Neural cell (in vitro differentiated cells): ENCODE results near the gene PLSCR2. TPM values are rescaled to one million over a fixed set of nuclear protein-coding genes. Genes with fewer than 3 reads are reported as not detected.

Experiments
- H2AFZ ChIP-seq: fragments of 200-600, 300-800 bp; sonication (generic), shearing (Covaris generic); 2 replicates; pipeline ENCODE4 v1.6.0; 2014; ENCODE audit warnings: low read depth, mild to moderate bottlenecking, antibody characterized with exemption, low read length, moderate library complexity
- H3F3A ChIP-seq: fragments of 200-600 bp; shearing (Covaris generic); 2 replicates; pipeline ENCODE4 v1.6.1; 2016; ENCODE audit warnings: mild to moderate bottlenecking, moderate library complexity, mixed read lengths, antibody characterized with exemption, low read length; ENCODE audit not compliant: insufficient read depth, poor library complexity, severe bottlenecking
- H3K27ac ChIP-seq: fragments of 200-600, 300-800 bp; sonication (generic), shearing (Covaris generic); 2 replicates; pipeline ENCODE4 v1.5.1; 2014; ENCODE audit warnings: mild to moderate bottlenecking, low read length, moderate library complexity
- H3K27me3 ChIP-seq: fragments of 300-800, 200-600 bp; sonication (generic), shearing (Covaris generic); 2 replicates; pipeline ENCODE4 v1.6.0; 2014; ENCODE audit warnings: mild to moderate bottlenecking, low read depth, low read length, moderate library complexity; ENCODE audit not compliant: insufficient read depth
- H3K36me3 ChIP-seq: fragments of 300-800, 200-600 bp; sonication (generic), shearing (Covaris generic); 2 replicates; pipeline ENCODE4 v1.5.1; 2014; ENCODE audit warnings: mild to moderate bottlenecking, antibody characterized with exemption, low read length, moderate library complexity; ENCODE audit not compliant: insufficient read depth
- H3K4me2 ChIP-seq: fragments of 300-800, 200-600 bp; sonication (generic), shearing (Covaris generic); 2 replicates; pipeline ENCODE4 v1.6.0; 2014; ENCODE audit warnings: mild to moderate bottlenecking, low read length
- H3K4me3 ChIP-seq: fragments of 300-800, 200-600 bp; sonication (generic), shearing (Covaris generic); 2 replicates; pipeline ENCODE4 v1.5.1; 2014; ENCODE audit warnings: mild to moderate bottlenecking, low read length, moderate library complexity
- H3K79me2 ChIP-seq: fragments of 200-600 bp; shearing (Covaris generic); replicated peaks from 2 replicates; pipeline ENCODE4 v1.6.0; 2014; ENCODE audit warnings: mild to moderate bottlenecking, low read length, moderate library complexity; ENCODE audit not compliant: insufficient read depth
- H3K9ac ChIP-seq: fragments of 300-800, 200-600 bp; sonication (generic), shearing (Covaris generic); 2 replicates; pipeline ENCODE4 v1.6.1; 2016; ENCODE audit warnings: mild to moderate bottlenecking, low read length, mixed read lengths
- H3K9me2 ChIP-seq: fragments of 200-600 bp; shearing (Covaris generic); 2 replicates; pipeline ENCODE4 v1.6.1; 2016; ENCODE audit warnings: mild to moderate bottlenecking, low read length, mixed read lengths; ENCODE audit not compliant: insufficient read depth
- H3K9me3 ChIP-seq: fragments of 200-600, 300-800 bp; sonication (generic), shearing (Covaris generic); 2 replicates; pipeline ENCODE4 v1.6.1; 2016; ENCODE audit warnings: mild to moderate bottlenecking, mixed run types, low read length, moderate library complexity, mixed read lengths
- H4K20me1 ChIP-seq: fragments of 200-600 bp; shearing (Covaris generic); 2 replicates; pipeline ENCODE4 v1.6.1; 2016; ENCODE audit warnings: mild to moderate bottlenecking, mixed run types; ENCODE audit not compliant: insufficient read depth
- EP300 ChIP-seq: fragments of 450-650 bp; conservative IDR thresholded peaks from 2 replicates; pipeline ENCODE4 v1.6.1; 2014; ENCODE audit warnings: antibody characterized with exemption, mild to moderate bottlenecking, moderate library complexity; ENCODE audit not compliant: poor library complexity, severe bottlenecking
- EZH2 ChIP-seq: fragments of 200-600, 300-800 bp; shearing (Covaris generic), sonication (generic); IDR thresholded peaks from 2 replicates; pipeline ENCODE4 v1.6.1; 2014; ENCODE audit warnings: antibody characterized with exemption, low read length, borderline replicate concordance, mild to moderate bottlenecking; ENCODE audit not compliant: insufficient read depth, poor library complexity, severe bottlenecking
- MXI1 ChIP-seq: fragments of 450-650 bp; conservative IDR thresholded peaks from 2 replicates; pipeline ENCODE4 v1.6.1; 2014; ENCODE audit warnings: antibody characterized with exemption, mild to moderate bottlenecking; ENCODE audit not compliant: poor library complexity, severe bottlenecking
- POLR2AphosphoS5 ChIP-seq: IDR thresholded peaks from 2 replicates; pipeline ENCODE4 v1.6.1; 2012
- RAD21 ChIP-seq: fragments of 450-650 bp; conservative IDR thresholded peaks from 2 replicates; pipeline ENCODE4 v1.6.1; 2014; ENCODE audit warnings: antibody characterized with exemption, mild to moderate bottlenecking, moderate library complexity
- SMC3 ChIP-seq: fragments of 450-650 bp; conservative IDR thresholded peaks from 2 replicates; pipeline ENCODE4 v1.6.1; 2014; ENCODE audit warnings: antibody characterized with exemption, mild to moderate bottlenecking, moderate library complexity; ENCODE audit not compliant: poor library complexity
- TAF1 ChIP-seq: IDR thresholded peaks from 2 replicates; pipeline ENCODE4 v1.6.1; 2012; ENCODE audit warnings: low read depth
- polyA plus RNA-seq: library from polyadenylated mRNA; depleted of rRNA; stranded (reverse); fragments of >200 nt; gene quantifications from 2 replicates; pipeline ENCODE4 v1.2.3, GENCODE V29; 2014
- TF ChIP-seq, protein P1 (sequence below): fragments of 450-650 bp; IDR thresholded peaks from 2 replicates; pipeline ENCODE4 v1.5.1; 2014; ENCODE audit warnings: antibody characterized with exemption, mild to moderate bottlenecking, moderate library complexity; ENCODE audit not compliant: poor library complexity, severe bottlenecking
- TF ChIP-seq, protein P2 (sequence below): IDR thresholded peaks from 2 replicates; pipeline ENCODE4 v1.6.1; 2012; ENCODE audit warnings: borderline replicate concordance

The PLSCR2 gene
- polyA plus RNA-seq, 1 donor from 2014 or later: not detected

DNA sequence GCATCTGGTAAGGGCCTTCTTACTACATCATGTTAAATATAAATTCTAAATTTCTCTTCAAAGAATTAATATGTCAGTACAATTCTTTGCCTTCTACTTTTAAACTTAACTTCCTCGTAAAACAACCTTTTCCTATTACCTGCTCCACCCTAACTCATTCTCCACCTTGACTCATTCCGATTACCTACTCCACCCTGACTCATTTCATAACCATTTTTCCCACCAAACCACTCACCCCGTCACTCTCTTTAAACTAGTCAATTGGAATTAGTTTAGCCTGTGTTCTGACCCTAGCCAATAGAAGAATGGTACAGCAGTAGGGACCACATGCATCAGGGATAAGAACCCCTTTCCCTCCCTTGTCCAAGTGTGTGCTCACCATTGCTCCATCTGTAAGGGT lies 65.6 kb downstream of the PLSCR2 start:
- no peak overlapping the region for H2AFZ ChIP-seq
- H3K36me3 ChIP-seq: no peaks in the 10 kb centered on the region
- H3K27ac ChIP-seq: no peak overlapping the region
- no peaks in the 10 kb centered on the region for H3K79me2 ChIP-seq
- no peak overlapping the region for H3K4me2 ChIP-seq
- TF ChIP-seq EP300 (no peak), EZH2 (no peak), TAF1 (no peak), RAD21 (no peak), SMC3 (no peak), MXI1 (no peak), POLR2AphosphoS5 (no peak)
- TF ChIP-seq, protein P1, sequence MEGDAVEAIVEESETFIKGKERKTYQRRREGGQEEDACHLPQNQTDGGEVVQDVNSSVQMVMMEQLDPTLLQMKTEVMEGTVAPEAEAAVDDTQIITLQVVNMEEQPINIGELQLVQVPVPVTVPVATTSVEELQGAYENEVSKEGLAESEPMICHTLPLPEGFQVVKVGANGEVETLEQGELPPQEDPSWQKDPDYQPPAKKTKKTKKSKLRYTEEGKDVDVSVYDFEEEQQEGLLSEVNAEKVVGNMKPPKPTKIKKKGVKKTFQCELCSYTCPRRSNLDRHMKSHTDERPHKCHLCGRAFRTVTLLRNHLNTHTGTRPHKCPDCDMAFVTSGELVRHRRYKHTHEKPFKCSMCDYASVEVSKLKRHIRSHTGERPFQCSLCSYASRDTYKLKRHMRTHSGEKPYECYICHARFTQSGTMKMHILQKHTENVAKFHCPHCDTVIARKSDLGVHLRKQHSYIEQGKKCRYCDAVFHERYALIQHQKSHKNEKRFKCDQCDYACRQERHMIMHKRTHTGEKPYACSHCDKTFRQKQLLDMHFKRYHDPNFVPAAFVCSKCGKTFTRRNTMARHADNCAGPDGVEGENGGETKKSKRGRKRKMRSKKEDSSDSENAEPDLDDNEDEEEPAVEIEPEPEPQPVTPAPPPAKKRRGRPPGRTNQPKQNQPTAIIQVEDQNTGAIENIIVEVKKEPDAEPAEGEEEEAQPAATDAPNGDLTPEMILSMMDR: no peak
- TF ChIP-seq, protein P2, sequence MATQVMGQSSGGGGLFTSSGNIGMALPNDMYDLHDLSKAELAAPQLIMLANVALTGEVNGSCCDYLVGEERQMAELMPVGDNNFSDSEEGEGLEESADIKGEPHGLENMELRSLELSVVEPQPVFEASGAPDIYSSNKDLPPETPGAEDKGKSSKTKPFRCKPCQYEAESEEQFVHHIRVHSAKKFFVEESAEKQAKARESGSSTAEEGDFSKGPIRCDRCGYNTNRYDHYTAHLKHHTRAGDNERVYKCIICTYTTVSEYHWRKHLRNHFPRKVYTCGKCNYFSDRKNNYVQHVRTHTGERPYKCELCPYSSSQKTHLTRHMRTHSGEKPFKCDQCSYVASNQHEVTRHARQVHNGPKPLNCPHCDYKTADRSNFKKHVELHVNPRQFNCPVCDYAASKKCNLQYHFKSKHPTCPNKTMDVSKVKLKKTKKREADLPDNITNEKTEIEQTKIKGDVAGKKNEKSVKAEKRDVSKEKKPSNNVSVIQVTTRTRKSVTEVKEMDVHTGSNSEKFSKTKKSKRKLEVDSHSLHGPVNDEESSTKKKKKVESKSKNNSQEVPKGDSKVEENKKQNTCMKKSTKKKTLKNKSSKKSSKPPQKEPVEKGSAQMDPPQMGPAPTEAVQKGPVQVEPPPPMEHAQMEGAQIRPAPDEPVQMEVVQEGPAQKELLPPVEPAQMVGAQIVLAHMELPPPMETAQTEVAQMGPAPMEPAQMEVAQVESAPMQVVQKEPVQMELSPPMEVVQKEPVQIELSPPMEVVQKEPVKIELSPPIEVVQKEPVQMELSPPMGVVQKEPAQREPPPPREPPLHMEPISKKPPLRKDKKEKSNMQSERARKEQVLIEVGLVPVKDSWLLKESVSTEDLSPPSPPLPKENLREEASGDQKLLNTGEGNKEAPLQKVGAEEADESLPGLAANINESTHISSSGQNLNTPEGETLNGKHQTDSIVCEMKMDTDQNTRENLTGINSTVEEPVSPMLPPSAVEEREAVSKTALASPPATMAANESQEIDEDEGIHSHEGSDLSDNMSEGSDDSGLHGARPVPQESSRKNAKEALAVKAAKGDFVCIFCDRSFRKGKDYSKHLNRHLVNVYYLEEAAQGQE: no peak
- H3K9me2 ChIP-seq: no peaks in the 10 kb centered on the region
- no peaks in the 10 kb centered on the region for H4K20me1 ChIP-seq
- no peaks in the 10 kb centered on the region for H3K27me3 ChIP-seq
- no peaks in the 10 kb centered on the region for H3F3A ChIP-seq
- no peak overlapping the region for H3K9ac ChIP-seq
- H3K9me3 ChIP-seq: no peaks in the 10 kb centered on the region
- no peak overlapping the region for H3K4me3 ChIP-seq

DNA sequence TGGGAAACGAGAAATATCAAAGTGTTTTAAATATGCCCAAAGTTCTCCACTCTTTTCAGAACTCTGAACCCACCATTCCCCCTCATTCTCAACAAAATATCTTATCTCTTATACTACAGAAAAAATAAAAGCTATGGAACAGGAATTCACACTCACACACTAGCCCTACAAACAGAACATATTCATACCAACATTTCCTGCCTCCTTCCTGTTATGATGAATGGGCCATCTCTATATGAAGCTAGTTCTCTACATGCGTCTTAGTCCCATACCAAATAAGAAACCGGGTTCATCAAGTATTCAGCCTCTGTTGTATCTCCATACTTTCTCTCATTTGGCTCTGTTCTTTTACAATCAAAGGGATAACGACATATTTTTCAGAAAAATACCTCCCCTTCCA lies 72.6 kb downstream of the PLSCR2 start:
- TF ChIP-seq, protein P2: no peak
- TF ChIP-seq SMC3: no peak
- TF ChIP-seq EZH2: no peak
- TF ChIP-seq POLR2AphosphoS5: no peak
- TF ChIP-seq TAF1: no peak
- H3F3A ChIP-seq: no peaks in the 10 kb centered on the region
- no peaks in the 10 kb centered on the region for H3K36me3 ChIP-seq
- no peaks in the 10 kb centered on the region for H3K9me2 ChIP-seq
- H3K4me3 ChIP-seq: no peak overlapping the region
- H4K20me1 ChIP-seq: no peaks in the 10 kb centered on the region
- no peak overlapping the region for H2AFZ ChIP-seq
- no peaks in the 10 kb centered on the region for H3K9me3 ChIP-seq
- no peak overlapping the region for H3K27ac ChIP-seq
- H3K4me2 ChIP-seq: no peak overlapping the region
- H3K27me3 ChIP-seq: no peaks in the 10 kb centered on the region
- no peak overlapping the region for H3K9ac ChIP-seq
- H3K79me2 ChIP-seq: no peaks in the 10 kb centered on the region
